ENCODE measurements around the gene SUPT7L. TPM values are rescaled to one million over a fixed set of nuclear protein-coding genes. Genes with fewer than 3 reads are reported as not detected.

The SUPT7L gene
- total RNA-seq, 1 donor from 2014 or later, result 42.6 TPM

DNA sequence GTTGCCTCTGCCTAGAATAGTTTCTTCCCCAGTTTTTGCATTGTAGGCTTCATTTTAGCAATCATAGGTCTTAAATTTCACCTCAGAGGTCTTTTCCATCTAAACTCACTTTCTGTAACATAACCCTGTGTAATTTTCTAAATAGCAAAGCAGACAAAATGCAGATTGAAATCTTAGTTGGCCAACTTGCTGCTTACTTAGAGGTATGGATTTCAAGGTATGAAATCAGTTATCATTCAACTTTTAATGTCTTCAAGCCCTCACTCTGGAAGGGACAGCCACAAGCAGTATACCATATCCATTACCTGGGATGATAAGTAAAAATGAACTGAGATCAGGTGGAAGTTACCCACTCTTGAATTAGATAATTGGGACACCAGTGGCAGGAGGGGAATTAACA is 38.5 kb downstream of the SUPT7L start:
- TF ChIP-seq, protein P1, sequence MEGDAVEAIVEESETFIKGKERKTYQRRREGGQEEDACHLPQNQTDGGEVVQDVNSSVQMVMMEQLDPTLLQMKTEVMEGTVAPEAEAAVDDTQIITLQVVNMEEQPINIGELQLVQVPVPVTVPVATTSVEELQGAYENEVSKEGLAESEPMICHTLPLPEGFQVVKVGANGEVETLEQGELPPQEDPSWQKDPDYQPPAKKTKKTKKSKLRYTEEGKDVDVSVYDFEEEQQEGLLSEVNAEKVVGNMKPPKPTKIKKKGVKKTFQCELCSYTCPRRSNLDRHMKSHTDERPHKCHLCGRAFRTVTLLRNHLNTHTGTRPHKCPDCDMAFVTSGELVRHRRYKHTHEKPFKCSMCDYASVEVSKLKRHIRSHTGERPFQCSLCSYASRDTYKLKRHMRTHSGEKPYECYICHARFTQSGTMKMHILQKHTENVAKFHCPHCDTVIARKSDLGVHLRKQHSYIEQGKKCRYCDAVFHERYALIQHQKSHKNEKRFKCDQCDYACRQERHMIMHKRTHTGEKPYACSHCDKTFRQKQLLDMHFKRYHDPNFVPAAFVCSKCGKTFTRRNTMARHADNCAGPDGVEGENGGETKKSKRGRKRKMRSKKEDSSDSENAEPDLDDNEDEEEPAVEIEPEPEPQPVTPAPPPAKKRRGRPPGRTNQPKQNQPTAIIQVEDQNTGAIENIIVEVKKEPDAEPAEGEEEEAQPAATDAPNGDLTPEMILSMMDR (IDR thresholded peaks at IDR 0.05; ENCODE audit: unreplicated experiment), result no peak
- Mint-ChIP-seq H3K36me3 (peaks cover 21% of the 10 kb centered on the region), H3K4me1 (peaks cover 30% of the 10 kb centered on the region), H3K27ac (peak overlapping the region; percentile 7), H3K4me3 (no peak overlapping the region), H3K9me3 (no peaks in the 10 kb centered on the region), H3K27me3 (ENCODE audit: low read depth) (no peaks in the 10 kb centered on the region)
- no peak for DNase-seq (ENCODE audit: low spot score in 2 of 2, unreplicated experiment in 2 of 2)

DNA sequence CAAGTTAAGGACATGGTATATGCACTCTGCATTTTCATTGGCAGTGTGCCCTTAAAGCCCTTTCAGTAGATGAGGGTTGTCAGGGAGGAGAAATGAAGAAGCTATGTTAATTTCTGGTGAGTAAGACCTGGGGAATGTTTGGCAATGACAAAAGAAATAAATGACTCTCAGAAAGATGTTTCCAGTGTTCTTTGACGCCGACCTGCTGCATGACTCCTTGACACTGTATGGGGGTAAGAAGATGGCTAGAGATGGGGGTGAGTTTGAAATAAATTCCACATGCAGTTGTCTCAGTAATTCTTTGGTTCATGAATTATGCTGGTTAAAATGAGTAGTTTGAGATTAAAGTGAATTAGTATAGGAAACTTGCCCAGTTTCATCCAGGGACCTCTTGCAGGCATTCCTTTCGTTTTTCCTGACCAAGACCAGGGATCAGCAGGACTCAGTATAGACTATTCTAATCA is 40.5 kb downstream of the SUPT7L start:
- peaks cover 26% of the 10 kb centered on the region for H3K4me1 Mint-ChIP-seq
- peaks cover 28% of the 10 kb centered on the region for H3K36me3 Mint-ChIP-seq
- TF ChIP-seq, protein P1 (IDR thresholded peaks at IDR 0.05; ENCODE audit: unreplicated experiment), result no peak
- H3K4me3 Mint-ChIP-seq, result no peak overlapping the region
- H3K27me3 Mint-ChIP-seq (ENCODE audit: low read depth), result no peaks in the 10 kb centered on the region
- peak overlapping the region; percentile 82 for H3K27ac Mint-ChIP-seq
- DNase-seq (ENCODE audit: low spot score in 2 of 2, unreplicated experiment in 2 of 2), result no peak
- no peaks in the 10 kb centered on the region for H3K9me3 Mint-ChIP-seq

GRCh38 chr2:27621524-27621923 is 41.9 kb downstream of the SUPT7L start:
- no peaks in the 10 kb centered on the region for H3K9me3 Mint-ChIP-seq
- DNase-seq (ENCODE audit: low spot score in 2 of 2, unreplicated experiment in 2 of 2), result no peak
- TF ChIP-seq, protein P1 (IDR thresholded peaks at IDR 0.05; ENCODE audit: unreplicated experiment), result no peak
- H3K36me3 Mint-ChIP-seq, result peaks cover 36% of the 10 kb centered on the region
- H3K4me1 Mint-ChIP-seq, result peaks cover 18% of the 10 kb centered on the region
- no peaks in the 10 kb centered on the region for H3K27me3 Mint-ChIP-seq (ENCODE audit: low read depth)
- H3K4me3 Mint-ChIP-seq, result no peak overlapping the region
- peak overlapping the region; percentile 82 for H3K27ac Mint-ChIP-seq

DNA sequence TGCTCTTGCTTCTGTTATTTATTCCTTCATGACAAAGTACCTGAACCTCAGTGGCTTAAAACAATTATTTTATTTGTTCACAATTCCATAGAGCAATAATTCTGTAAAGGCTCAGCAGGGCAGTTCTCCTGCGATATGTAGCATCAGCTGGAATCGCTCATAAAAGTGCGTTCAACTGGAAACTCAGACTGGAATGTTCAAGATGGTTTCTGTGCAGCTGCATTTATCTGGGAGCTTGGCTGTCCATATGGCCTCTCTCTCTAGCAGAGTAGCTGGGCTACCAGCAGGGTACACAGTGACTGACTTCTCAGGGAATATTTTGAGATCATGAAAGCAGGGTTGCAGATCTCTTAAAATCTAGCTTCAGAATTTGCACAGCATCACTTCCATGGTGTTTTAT is 48.1 kb downstream of the SUPT7L start:
- Mint-ChIP-seq H3K36me3 (peaks cover 46% of the 10 kb centered on the region), H3K9me3 (no peaks in the 10 kb centered on the region), H3K27me3 (ENCODE audit: low read depth) (no peaks in the 10 kb centered on the region), H3K27ac (no peak overlapping the region), H3K4me3 (no peak overlapping the region), H3K4me1 (no peaks in the 10 kb centered on the region)
- no peak for DNase-seq (ENCODE audit: low spot score in 2 of 2, unreplicated experiment in 2 of 2)
- TF ChIP-seq, protein P1 (IDR thresholded peaks at IDR 0.05; ENCODE audit: unreplicated experiment), result no peak

DNA sequence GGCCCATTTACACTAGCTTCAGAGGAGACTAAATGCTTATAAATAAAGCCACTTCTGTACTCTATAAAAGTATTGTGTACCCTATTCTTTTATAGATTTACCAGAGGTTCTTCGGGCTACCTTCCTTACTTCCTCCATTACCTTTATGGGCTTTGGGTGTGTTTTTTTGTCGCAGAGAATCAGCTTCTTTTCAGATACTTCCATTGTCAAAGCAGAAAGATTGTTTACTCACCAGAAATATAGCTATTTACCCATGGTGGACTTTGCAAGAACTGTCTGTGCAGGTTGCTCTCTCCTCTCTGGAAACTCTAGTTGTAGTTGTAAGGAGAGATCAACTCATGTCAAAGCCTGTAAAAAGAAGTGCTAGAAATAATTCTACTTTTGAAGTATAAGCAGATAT is 49.4 kb downstream of the SUPT7L start:
- Mint-ChIP-seq H3K27ac (no peak overlapping the region), H3K4me1 (no peaks in the 10 kb centered on the region), H3K27me3 (ENCODE audit: low read depth) (no peaks in the 10 kb centered on the region), H3K4me3 (no peak overlapping the region), H3K36me3 (peaks cover 42% of the 10 kb centered on the region), H3K9me3 (no peaks in the 10 kb centered on the region)
- TF ChIP-seq, protein P1 (IDR thresholded peaks at IDR 0.05; ENCODE audit: unreplicated experiment), result no peak
- DNase-seq (ENCODE audit: low spot score in 2 of 2, unreplicated experiment in 2 of 2), result no peak

- no peaks in the 10 kb centered on the region for H3K9me3 Mint-ChIP-seq
- no peaks in the 10 kb centered on the region for H3K27me3 Mint-ChIP-seq (ENCODE audit: low read depth)
- no peak overlapping the region for H3K27ac Mint-ChIP-seq
- TF ChIP-seq, protein P1 (IDR thresholded peaks at IDR 0.05; ENCODE audit: unreplicated experiment), result no peak
- DNase-seq (ENCODE audit: low spot score in 2 of 2, unreplicated experiment in 2 of 2), result no peak
- no peaks in the 10 kb centered on the region for H3K4me1 Mint-ChIP-seq
- H3K4me3 Mint-ChIP-seq, result no peak overlapping the region
- peaks cover 52% of the 10 kb centered on the region for H3K36me3 Mint-ChIP-seq
Observed at GRCh38 chr2:27606611-27607010, 56.8 kb downstream of the SUPT7L start.
